ENCODE data around the gene INO80D.
A peak's percentile ranks its signal among the peaks of the same experiment; 100 is the strongest.
"Not testable (repeated sequence)": the region's sequence is repeated elsewhere in the genome, so short reads cannot be mapped to it uniquely, and the experiment has no call there.

INO80D gene

GRCh38 chr2:206085742-206086445 is at the start of gene INO80D:
Gene INO80D (minus strand): TSS chr2:206086174. CDS start chr2:206063016, 23,158 bp downstream.
- DNase-seq (ENCODE audit: low read depth in 2 of 2) = peak; percentile 46 to 55

- DNase-seq (ENCODE audit: low read depth in 2 of 2) = no peak
These were observed 41.7 kb upstream of the INO80D start for GRCh38 chr2:206127656-206128055.

GRCh38 chr2:206125901-206126300 is 39.9 kb upstream of the INO80D start:
- DNase-seq (ENCODE audit: low read depth in 2 of 2) = no peak

- DNase-seq (ENCODE audit: low read depth in 2 of 2) = not testable (repeated sequence)
These were observed 36.6 kb upstream of the INO80D start for GRCh38 chr2:206122569-206122968.

GRCh38 chr2:206116278-206116677 is 30.3 kb upstream of the INO80D start:
- no peak for DNase-seq (ENCODE audit: low read depth in 2 of 2)

- DNase-seq (ENCODE audit: low read depth in 2 of 2) = no peak
These were observed 29.1 kb upstream of the INO80D start for GRCh38 chr2:206115026-206115578.

GRCh38 chr2:206112846-206113547 is 27.0 kb upstream of the INO80D start:
- DNase-seq (ENCODE audit: low read depth in 2 of 2) = no peak

- no peak for DNase-seq (ENCODE audit: low read depth in 2 of 2)
These were observed 26.1 kb upstream of the INO80D start for GRCh38 chr2:206112108-206112507.

- no peak for DNase-seq (ENCODE audit: low read depth in 2 of 2)
These were observed 22.7 kb upstream of the INO80D start for GRCh38 chr2:206108713-206109112.

- no peak for DNase-seq (ENCODE audit: low read depth in 2 of 2)
These were observed 19.6 kb upstream of the INO80D start for GRCh38 chr2:206105541-206105940.

GRCh38 chr2:206105038-206105437 is 19.1 kb upstream of the INO80D start:
- DNase-seq (ENCODE audit: low read depth in 2 of 2) = no peak

- not testable (repeated sequence) for DNase-seq (ENCODE audit: low read depth in 2 of 2)
These were observed 12.9 kb upstream of the INO80D start for GRCh38 chr2:206098872-206099271.

GRCh38 chr2:206098471-206098870 is 12.5 kb upstream of the INO80D start:
- no peak for DNase-seq (ENCODE audit: low read depth in 2 of 2)

GRCh38 chr2:206096876-206097275 is 10.9 kb upstream of the INO80D start:
- DNase-seq (ENCODE audit: low read depth in 2 of 2) = no peak

GRCh38 chr2:206095536-206096332 is 9.8 kb upstream of the INO80D start:
- no peak for DNase-seq (ENCODE audit: low read depth in 2 of 2)

GRCh38 chr2:206092297-206092696 is 6.3 kb upstream of the INO80D start:
- DNase-seq (ENCODE audit: low read depth in 2 of 2) = no peak

- DNase-seq (ENCODE audit: low read depth in 2 of 2) = no peak
These were observed 2.3 kb upstream of the INO80D start for GRCh38 chr2:206088248-206088647.

- DNase-seq (ENCODE audit: low read depth in 2 of 2) = no peak
These were observed 859 bp upstream of the INO80D start for GRCh38 chr2:206086716-206087350.

GRCh38 chr2:206084870-206085741 is 868 bp downstream of the INO80D start:
- peak; percentile 13 for DNase-seq (ENCODE audit: low read depth in 2 of 2)

- DNase-seq (ENCODE audit: low read depth in 2 of 2) = peak in 1 of 2 donors; percentile 5
These were observed 1.5 kb downstream of the INO80D start for GRCh38 chr2:206084439-206084869.
